RWPE2 (cell line): ENCODE measurements around the gene COX7B2.

Source experiments
- ATAC-seq: fragments of 200-7000 bp; cut with Tn5 transposase; 3 replicates; pipeline ENCODE4 v1.9.1; 2021; ENCODE audit warnings: low read depth
- DNase-seq: peaks from one replicate; pipeline ENCODE4 v3.0.0-alpha.2; 2020; ENCODE audit warnings: low spot score
- H3K27ac ChIP-seq: fragments of 450-650 bp; 2 replicates; pipeline ENCODE4 v1.5.1; 2017; ENCODE audit warnings: mild to moderate bottlenecking; ENCODE audit not compliant: poor library complexity, severe bottlenecking
- H3K27me3 ChIP-seq: fragments of 250-450 bp; sonication (Bioruptor Pico); 2 replicates; pipeline ENCODE4 v1.5.1; 2021; ENCODE audit warnings: mild to moderate bottlenecking, moderate library complexity; ENCODE audit not compliant: insufficient read depth, poor library complexity, severe bottlenecking
- H3K36me3 ChIP-seq: fragments of 250-450 bp; sonication (Bioruptor Pico); 2 replicates; pipeline ENCODE4 v1.5.1; 2020; ENCODE audit warnings: low read depth, mild to moderate bottlenecking, moderate library complexity
- H3K4me1 ChIP-seq: fragments of 250-450 bp; sonication (Bioruptor Pico); 2 replicates; pipeline ENCODE4 v1.5.1; 2021; ENCODE audit warnings: mild to moderate bottlenecking, moderate library complexity; ENCODE audit not compliant: insufficient read depth, poor library complexity, severe bottlenecking
- H3K4me3 ChIP-seq: fragments of 250-450 bp; sonication (Bioruptor Pico); 2 replicates; pipeline ENCODE4 v1.5.1; 2021; ENCODE audit warnings: mild to moderate bottlenecking, moderate library complexity; ENCODE audit not compliant: severe bottlenecking
- H3K9me3 ChIP-seq: fragments of 250-450 bp; sonication (Bioruptor Pico); 2 replicates; pipeline ENCODE4 v1.5.1; 2021; ENCODE audit warnings: mild to moderate bottlenecking, moderate library complexity; ENCODE audit not compliant: severe bottlenecking
- TF ChIP-seq, protein P1 (sequence below): fragments of 450-650 bp; IDR thresholded peaks from one replicate; pipeline ENCODE4 v1.5.1; 2017; ENCODE audit warnings: mild to moderate bottlenecking, moderate library complexity; ENCODE audit not compliant: poor library complexity, severe bottlenecking

Gene COX7B2

DNA sequence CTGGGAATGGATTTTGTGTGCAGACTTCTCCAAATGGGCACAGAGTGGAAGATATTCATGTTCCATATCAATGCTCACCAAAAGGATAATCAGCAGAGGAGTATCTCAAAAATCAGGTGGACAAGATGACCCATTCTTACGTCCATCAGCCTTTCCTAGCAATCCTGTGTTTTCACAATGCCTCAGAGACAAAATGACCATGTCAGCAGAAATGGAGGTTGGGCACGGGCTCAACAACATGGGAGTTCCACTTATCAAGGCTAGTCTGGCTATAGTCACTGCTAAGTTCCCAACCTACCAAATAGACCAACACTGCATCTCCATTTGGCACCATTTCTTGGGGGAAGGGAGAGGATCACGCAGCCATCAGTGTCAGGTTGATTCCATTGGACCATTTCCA lies 179.0 kb downstream of the COX7B2 start:
- DNase-seq (no peak), ATAC-seq (no peak)
- Histone ChIP-seq H3K4me1 (no peaks in the 10 kb centered on the region), H3K9me3 (no peaks in the 10 kb centered on the region), H3K27ac (no peak overlapping the region), H3K36me3 (no peaks in the 10 kb centered on the region), H3K4me3 (no peak overlapping the region), H3K27me3 (peaks cover 4% of the 10 kb centered on the region)
- TF ChIP-seq, protein P1, sequence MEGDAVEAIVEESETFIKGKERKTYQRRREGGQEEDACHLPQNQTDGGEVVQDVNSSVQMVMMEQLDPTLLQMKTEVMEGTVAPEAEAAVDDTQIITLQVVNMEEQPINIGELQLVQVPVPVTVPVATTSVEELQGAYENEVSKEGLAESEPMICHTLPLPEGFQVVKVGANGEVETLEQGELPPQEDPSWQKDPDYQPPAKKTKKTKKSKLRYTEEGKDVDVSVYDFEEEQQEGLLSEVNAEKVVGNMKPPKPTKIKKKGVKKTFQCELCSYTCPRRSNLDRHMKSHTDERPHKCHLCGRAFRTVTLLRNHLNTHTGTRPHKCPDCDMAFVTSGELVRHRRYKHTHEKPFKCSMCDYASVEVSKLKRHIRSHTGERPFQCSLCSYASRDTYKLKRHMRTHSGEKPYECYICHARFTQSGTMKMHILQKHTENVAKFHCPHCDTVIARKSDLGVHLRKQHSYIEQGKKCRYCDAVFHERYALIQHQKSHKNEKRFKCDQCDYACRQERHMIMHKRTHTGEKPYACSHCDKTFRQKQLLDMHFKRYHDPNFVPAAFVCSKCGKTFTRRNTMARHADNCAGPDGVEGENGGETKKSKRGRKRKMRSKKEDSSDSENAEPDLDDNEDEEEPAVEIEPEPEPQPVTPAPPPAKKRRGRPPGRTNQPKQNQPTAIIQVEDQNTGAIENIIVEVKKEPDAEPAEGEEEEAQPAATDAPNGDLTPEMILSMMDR = no peak

DNA sequence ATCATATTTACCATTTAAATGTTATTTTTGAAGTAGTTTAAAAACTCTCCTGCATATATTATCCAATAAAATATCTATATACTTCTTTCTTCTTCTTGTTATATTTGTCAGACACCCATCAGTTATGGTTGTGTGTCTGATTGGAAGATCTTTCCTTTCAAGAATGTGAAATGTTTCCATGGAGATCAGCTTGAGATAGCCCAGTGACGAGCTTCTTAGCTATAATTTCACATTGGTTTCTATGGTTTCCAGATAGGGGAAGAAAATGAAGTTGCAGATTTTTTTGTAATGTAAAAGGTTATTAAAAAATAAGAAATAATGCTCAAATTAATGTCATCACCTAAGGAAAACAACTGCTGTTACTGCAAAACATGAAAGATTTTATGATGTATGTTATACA lies 189.0 kb downstream of the COX7B2 start:
- Histone ChIP-seq H3K4me1 (no peaks in the 10 kb centered on the region), H3K9me3 (no peaks in the 10 kb centered on the region), H3K4me3 (no peak overlapping the region), H3K27ac (no peak overlapping the region), H3K36me3 (no peaks in the 10 kb centered on the region), H3K27me3 (peaks cover 16% of the 10 kb centered on the region)
- TF ChIP-seq, protein P1 = no peak
- no peak for ATAC-seq
- DNase-seq = no peak

DNA sequence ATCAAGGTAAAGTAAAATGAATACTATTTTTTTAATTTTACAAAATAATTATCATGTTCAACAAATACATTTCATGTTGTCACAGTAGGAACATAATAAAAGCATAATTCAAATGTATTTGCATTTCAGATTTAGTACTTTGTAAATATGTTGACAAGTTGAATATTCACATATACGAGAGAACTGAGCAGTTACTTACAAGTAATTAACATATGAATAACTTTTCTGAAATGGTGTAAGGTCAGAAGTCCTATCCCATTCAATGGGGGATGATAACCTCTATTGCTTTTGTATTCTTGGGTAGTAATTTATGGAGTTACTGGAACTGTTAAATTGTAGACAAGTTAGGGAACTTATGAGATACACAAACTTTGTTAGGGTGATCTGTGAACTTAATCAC lies 191.1 kb downstream of the COX7B2 start:
- H3K36me3 ChIP-seq = no peaks in the 10 kb centered on the region
- TF ChIP-seq, protein P1 = no peak
- DNase-seq = no peak
- no peaks in the 10 kb centered on the region for H3K9me3 ChIP-seq
- no peak overlapping the region for H3K4me3 ChIP-seq
- no peak for ATAC-seq
- H3K27ac ChIP-seq = no peak overlapping the region
- H3K4me1 ChIP-seq = no peaks in the 10 kb centered on the region
- H3K27me3 ChIP-seq = peaks cover under 1% of the 10 kb centered on the region

DNA sequence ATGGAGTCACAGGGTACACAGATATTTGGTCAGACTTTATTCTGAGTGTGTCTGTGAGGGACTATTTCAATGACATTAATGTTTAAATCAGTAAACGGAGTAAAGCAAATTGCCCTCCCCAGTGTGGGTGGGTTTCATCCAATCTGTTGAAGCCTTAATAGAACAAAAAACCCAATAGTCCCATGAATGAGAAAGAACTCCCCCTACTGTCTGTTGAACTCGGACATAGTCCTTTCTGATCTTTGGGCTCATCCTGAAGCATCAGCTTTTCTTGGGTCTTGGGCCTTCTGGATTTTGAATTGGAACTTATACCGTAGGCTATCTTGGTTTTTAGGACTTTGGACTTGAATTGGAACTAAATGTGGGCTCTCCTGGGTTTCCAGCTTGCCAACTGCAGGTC lies 193.6 kb downstream of the COX7B2 start:
- no peak for DNase-seq

DNA sequence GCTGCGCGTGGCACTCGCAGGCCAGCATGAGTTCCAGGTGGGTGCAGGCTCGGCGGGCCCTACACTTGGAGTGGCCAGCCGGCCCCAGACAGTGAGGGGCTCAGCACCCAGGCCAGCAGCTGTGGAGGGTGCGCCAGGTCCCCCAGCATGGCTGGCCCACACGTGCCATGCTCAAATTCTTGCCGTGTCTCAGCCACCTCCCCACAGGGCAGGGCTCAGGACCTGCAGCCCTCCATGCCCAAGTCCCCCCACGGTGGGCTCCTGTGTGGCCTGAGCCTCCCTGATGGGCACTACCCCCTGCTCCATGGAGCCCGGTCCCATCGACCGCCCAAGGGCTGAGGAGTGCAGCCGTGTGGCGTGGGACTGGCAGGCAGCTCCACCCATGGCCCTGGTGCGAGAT lies 210.2 kb downstream of the COX7B2 start:
- Histone ChIP-seq H3K4me3 (no peak overlapping the region), H3K36me3 (no peaks in the 10 kb centered on the region), H3K9me3 (no peaks in the 10 kb centered on the region), H3K4me1 (no peaks in the 10 kb centered on the region), H3K27me3 (no peaks in the 10 kb centered on the region), H3K27ac (no peak overlapping the region)
- ATAC-seq (no peak), DNase-seq (no peak)
- TF ChIP-seq, protein P1 = no peak

More for the DNA sequence above, 193.6 kb downstream of the COX7B2 start:
- no peaks in the 10 kb centered on the region for H3K4me1 ChIP-seq
- H3K9me3 ChIP-seq = no peaks in the 10 kb centered on the region
- no peaks in the 10 kb centered on the region for H3K27me3 ChIP-seq
- ATAC-seq = no peak
- TF ChIP-seq, protein P1 = peak; percentile 6
- no peaks in the 10 kb centered on the region for H3K36me3 ChIP-seq
- H3K4me3 ChIP-seq = no peak overlapping the region
- H3K27ac ChIP-seq = no peak overlapping the region
